ENCODE data around the gene BUB1. TPM values are rescaled to one million over a fixed set of nuclear protein-coding genes. Genes with fewer than 3 reads are reported as not detected.

Gene BUB1
- total RNA-seq, 4 donors from 2014 or later: 1.3 to 15.1 (median 4.0) TPM

DNA sequence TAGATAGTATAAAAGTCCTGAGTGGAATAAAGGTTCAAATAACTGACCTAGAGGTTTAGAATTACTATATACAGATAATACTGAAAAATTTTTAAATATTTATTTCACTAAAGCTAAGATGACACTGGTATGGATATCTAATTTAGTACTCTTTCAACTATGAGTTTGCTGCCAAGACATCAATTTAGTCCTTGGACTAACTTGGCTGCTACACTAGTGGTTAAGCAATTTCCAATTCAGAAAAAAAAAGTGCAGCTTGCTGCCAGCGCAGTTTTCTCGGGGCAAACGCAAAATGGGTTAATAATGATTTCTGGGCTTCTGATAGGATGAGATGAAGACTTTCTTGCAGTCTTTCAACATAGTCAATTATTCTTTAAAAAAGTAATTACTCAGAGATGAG, 10.8 kb downstream of the BUB1 start:
- WGBS, 2 donors (ENCODE audit: low coverage in 1 of 2): 54 to 83% methylated on average over 3 of the region's 3 CpGs
- no peak overlapping the region for H3K4me3 ChIP-seq
- no peak for DNase-seq
- no peak for TF ChIP-seq EP300 (IDR thresholded peaks at IDR 0.05; ENCODE audit: low read depth)
- no peak for TF ChIP-seq POLR2A (IDR thresholded peaks at IDR 0.05)
- TF ChIP-seq, protein P1, sequence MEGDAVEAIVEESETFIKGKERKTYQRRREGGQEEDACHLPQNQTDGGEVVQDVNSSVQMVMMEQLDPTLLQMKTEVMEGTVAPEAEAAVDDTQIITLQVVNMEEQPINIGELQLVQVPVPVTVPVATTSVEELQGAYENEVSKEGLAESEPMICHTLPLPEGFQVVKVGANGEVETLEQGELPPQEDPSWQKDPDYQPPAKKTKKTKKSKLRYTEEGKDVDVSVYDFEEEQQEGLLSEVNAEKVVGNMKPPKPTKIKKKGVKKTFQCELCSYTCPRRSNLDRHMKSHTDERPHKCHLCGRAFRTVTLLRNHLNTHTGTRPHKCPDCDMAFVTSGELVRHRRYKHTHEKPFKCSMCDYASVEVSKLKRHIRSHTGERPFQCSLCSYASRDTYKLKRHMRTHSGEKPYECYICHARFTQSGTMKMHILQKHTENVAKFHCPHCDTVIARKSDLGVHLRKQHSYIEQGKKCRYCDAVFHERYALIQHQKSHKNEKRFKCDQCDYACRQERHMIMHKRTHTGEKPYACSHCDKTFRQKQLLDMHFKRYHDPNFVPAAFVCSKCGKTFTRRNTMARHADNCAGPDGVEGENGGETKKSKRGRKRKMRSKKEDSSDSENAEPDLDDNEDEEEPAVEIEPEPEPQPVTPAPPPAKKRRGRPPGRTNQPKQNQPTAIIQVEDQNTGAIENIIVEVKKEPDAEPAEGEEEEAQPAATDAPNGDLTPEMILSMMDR (IDR thresholded peaks at IDR 0.05): no peak
- TF ChIP-seq POLR2AphosphoS5 (IDR thresholded peaks at IDR 0.05): no peak
- no peaks in the 10 kb centered on the region for H3K36me3 ChIP-seq
- no peaks in the 10 kb centered on the region for H3K9me3 ChIP-seq
- in situ Hi-C loops (cut with MboI; ENCODE audit: low pct_ligation_motif_present in 1 of 4, low pct_unique_long_range_greater_than_20kb in 1 of 4, low sequenced_read_pairs in 3 of 4) (no loop called here), intact Hi-C loops (cut with DNase I; ENCODE audit: low total_unique reads) (no loop called here)
- H3K27ac ChIP-seq: no peak overlapping the region
- H3K4me1 ChIP-seq: no peaks in the 10 kb centered on the region
- H3K27me3 ChIP-seq: no peaks in the 10 kb centered on the region

DNA sequence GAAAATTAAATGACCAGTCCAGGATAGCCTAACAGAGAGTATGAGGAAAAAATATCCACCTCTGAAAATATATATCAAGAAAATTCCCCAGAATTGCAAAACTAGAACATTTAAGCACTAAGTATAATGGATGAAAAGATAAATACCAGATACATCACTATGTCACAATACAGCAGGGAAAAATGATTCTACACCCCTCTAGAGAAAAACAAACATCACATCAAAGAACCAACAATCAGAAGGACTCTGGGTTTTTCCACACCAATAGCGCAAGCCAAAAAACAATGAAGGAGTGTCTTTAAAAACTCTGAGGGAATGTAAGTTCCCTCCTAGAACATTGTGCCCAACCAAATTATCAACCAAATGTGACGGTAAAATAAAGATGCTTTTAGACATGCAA, 13.7 kb downstream of the BUB1 start:
- H3K36me3 ChIP-seq: no peaks in the 10 kb centered on the region
- in situ Hi-C loops (cut with MboI; ENCODE audit: low pct_ligation_motif_present in 1 of 4, low pct_unique_long_range_greater_than_20kb in 1 of 4, low sequenced_read_pairs in 3 of 4): no loop called here
- 90 to 100% methylated on average over 2 of the region's 2 CpGs for WGBS, 2 donors (ENCODE audit: low coverage in 1 of 2)
- TF ChIP-seq, protein P1 (IDR thresholded peaks at IDR 0.05): no peak
- no peaks in the 10 kb centered on the region for H3K27me3 ChIP-seq
- H3K9me3 ChIP-seq: no peaks in the 10 kb centered on the region
- no peaks in the 10 kb centered on the region for H3K4me1 ChIP-seq
- no peak for DNase-seq
- no peak overlapping the region for H3K27ac ChIP-seq
- intact Hi-C loops (cut with DNase I; ENCODE audit: low total_unique reads): no loop called here
- H3K4me3 ChIP-seq: no peak overlapping the region

DNA sequence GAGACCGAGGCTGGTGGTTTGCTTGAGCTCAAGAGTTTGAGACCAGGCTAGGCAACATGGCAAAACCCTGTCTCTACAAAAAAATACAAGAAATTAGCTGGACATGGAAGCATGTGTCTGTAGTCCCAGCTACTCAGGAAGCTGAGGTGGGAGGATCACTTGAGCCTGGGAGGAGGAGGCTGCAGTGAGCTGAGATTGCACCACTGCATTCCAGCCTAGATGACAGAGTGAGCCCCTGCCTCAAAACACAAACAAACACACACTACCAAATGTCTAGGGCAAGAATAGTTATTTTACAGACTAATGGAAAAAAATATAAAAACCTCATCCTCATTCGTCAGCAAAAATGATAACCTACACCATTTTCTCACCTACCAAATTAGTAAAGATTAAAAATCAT, 15.3 kb downstream of the BUB1 start:
- Histone ChIP-seq H3K9me3 (no peaks in the 10 kb centered on the region), H3K27me3 (no peaks in the 10 kb centered on the region), H3K4me3 (no peak overlapping the region), H3K36me3 (no peaks in the 10 kb centered on the region), H3K4me1 (peaks cover 0 to 4% (median 0%) of the 10 kb centered on the region in 4 donors), H3K27ac (no peak overlapping the region)
- intact Hi-C loops (cut with DNase I; ENCODE audit: low total_unique reads): no loop called here
- in situ Hi-C loops (cut with MboI; ENCODE audit: low pct_ligation_motif_present in 1 of 4, low pct_unique_long_range_greater_than_20kb in 1 of 4, low sequenced_read_pairs in 3 of 4): no loop called here
- DNase-seq: no peak
- WGBS, 2 donors (ENCODE audit: low coverage in 1 of 2): 92 to 100% methylated on average over 2 of the region's 2 CpGs
- TF ChIP-seq POLR2AphosphoS5 (IDR thresholded peaks at IDR 0.05): no peak
- TF ChIP-seq, protein P1 (IDR thresholded peaks at IDR 0.05): no peak
- TF ChIP-seq POLR2A (IDR thresholded peaks at IDR 0.05): no peak
- no peak for TF ChIP-seq EP300 (IDR thresholded peaks at IDR 0.05; ENCODE audit: low read depth)

DNA sequence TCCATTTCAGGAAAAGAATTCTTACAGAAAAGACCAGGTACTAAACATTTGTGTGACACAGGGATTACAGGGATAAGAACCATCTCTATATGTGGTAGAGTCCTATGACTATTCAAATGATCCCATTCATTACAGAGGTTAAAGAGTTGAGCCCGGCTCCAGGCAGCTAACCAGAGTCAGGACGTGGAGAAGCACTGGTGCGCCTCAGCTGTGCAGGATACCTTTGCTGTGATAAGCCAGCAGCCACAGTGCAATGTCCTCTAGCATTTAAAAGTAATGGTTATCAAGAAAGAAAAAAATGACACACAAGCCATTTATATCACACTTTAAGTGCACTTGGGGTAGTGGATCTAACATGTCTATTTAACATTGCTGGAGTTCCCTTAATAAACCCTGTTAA, 17.3 kb downstream of the BUB1 start:
- TF ChIP-seq, protein P1 (IDR thresholded peaks at IDR 0.05): no peak
- TF ChIP-seq POLR2A (IDR thresholded peaks at IDR 0.05) (no peak), POLR2AphosphoS5 (IDR thresholded peaks at IDR 0.05) (no peak), EP300 (IDR thresholded peaks at IDR 0.05; ENCODE audit: low read depth) (no peak)
- intact Hi-C loops (cut with DNase I; ENCODE audit: low total_unique reads): no loop called here
- in situ Hi-C loops (cut with MboI; ENCODE audit: low pct_ligation_motif_present in 1 of 4, low pct_unique_long_range_greater_than_20kb in 1 of 4, low sequenced_read_pairs in 3 of 4): no loop called here
- DNase-seq: no peak
- WGBS, 2 donors (ENCODE audit: low coverage in 1 of 2): 99 to 100% methylated on average over 1 to 3 of the region's 3 CpGs
- Histone ChIP-seq H3K9me3 (no peaks in the 10 kb centered on the region), H3K36me3 (no peaks in the 10 kb centered on the region), H3K27ac (no peak overlapping the region), H3K4me3 (no peak overlapping the region), H3K4me1 (peaks cover 0 to 6% (median 2%) of the 10 kb centered on the region in 4 donors), H3K27me3 (no peaks in the 10 kb centered on the region)
